GM18520 (cell line): ENCODE measurements around the gene IGF1.

Experiments
- ATAC-seq: cut with Tn5 transposase; IDR thresholded peaks from one replicate; pipeline ENCODE4 v1.9.1; 2021; ENCODE audit not compliant: unreplicated experiment

Gene IGF1

DNA sequence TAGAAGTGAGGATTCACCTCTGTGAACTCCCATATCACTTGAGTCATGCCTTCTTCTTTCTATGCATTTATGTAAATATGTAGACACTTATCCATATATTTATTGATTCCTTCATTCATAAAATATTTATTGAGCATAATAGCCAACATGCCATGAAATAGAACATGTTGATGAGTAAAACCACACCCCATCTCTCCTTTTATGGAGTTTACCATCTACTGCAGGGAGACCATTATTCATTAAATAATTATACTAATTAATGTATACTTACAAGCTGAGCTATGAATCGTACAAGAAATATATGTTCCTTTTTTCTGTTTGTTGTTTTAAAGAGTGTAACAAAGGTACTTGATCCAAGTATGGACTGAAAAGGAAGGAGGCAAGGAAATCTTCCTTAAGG lies 17.4 kb upstream of the IGF1 start:
- ATAC-seq: no peak

DNA sequence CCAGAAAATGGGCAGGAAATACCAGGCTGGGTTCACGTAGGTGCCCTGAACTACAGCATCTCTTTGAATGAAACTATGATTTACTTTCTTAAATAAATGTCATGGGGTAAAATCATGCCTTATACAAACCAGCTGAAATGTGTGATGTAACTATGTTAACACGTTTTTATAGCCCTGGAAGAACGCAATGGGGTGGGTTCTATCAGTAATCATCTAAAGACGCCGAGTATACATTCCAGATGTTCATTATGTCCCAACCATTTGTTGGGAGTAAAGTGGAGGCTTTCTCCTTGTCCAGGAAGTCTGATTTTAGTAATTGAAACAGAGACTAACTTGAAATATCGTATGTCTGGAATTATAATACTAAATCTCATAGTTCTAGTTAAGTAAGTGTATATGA lies 16.2 kb upstream of the IGF1 start:
- ATAC-seq: no peak

DNA sequence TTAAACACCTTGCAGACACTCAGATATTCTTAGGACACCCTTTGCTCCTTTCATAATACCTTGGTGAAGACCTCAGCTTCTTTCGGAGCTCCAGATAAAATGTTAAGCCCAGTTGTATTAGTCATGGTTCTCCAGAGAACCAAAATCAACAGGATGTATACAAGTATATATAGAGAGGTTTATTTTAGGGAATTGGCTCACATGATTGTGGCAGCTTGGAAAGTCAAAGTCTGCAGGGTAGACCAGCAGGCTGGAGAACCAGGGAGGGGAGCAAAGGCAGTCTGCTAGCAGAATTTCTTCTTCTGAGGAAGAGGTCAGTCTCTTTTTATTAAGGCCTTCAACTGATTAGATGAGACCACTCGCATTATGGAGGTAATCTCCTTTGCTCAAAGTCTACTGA lies 6.9 kb upstream of the IGF1 start:
- ATAC-seq: no peak

DNA sequence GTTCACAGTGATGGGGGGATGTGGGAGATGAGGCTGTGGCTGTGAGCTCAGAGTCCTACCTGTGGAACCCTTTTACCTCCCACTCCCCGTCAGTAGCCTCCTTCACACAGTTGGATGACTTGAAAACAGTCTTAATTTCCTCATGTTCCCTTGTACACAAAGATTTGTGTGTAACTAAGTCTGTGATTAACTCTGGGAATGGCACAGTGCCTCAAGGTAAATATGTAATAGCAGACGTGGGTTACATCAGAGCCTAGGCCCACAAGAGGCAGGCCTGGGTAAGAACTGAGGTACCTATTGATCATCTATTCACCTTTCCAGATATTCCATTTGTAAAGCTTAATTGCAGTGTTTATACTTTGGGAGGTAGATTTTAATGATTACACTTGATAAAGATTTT lies 5.8 kb upstream of the IGF1 start:
- ATAC-seq: no peak

DNA sequence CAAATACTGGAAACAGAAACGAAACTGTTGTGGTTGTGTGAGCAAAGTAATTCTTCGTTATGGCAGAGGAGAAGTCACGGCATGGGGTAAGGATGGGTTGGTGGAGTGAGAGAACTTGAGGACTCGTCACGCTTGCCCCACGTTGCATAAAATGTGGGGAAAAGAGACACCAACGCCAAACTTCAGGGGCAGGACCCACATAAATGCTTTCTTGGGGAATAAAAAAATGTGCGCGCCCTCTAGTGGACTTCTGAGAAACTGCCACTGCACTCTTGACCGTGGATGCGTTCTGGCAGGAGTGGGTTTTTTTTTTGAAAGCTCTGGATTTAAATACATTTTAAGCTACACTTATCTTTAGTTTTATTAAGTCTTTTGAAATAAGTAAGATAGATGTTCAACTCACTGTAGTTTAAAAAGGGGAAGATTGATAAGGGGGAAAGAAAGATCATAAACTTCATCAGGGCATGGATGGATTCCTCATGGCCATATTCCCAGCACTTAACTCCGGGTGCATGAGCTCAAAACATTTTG lies 4.1 kb upstream of the IGF1 start:
- peak; percentile 38 for ATAC-seq

DNA sequence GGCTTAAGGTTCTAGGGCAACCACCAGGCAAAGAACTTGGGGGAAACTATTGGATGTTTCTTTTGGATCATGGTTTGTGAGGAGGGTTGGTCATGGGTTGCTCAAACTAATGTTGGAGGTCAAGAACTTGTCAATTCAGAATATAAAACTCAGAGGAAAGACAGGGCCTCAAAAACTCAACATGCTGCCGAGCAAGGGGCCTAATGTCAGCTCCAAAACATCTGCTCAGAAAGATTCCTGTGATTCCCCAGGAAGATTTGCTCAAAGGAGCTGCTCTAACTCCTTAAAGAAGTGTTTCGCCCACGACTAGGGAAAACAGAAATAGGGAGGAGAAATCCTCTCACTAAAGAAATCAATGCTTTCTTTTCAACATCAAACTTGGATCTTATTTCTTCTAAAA lies 3.7 kb upstream of the IGF1 start:
- no peak for ATAC-seq

DNA sequence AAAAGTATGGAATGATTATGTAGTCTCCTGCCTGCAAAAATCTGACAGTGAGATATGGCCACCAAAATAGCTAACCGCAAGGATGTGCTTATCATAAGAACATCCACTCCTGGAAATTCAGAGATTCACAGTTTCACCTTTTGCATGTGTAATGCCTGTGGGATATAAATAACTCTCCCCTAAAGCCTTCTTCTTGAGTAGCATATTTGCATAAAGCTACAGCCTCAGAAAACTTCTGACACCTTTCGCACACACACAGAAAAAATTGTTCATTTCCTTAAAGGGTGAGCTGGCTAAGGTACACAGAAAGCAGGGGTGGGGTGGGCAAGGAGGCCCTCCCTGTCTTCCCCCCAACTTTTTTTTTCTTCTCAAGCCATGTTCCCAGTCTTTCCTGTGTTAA lies 3.1 kb upstream of the IGF1 start:
- peak; percentile 48 for ATAC-seq

DNA sequence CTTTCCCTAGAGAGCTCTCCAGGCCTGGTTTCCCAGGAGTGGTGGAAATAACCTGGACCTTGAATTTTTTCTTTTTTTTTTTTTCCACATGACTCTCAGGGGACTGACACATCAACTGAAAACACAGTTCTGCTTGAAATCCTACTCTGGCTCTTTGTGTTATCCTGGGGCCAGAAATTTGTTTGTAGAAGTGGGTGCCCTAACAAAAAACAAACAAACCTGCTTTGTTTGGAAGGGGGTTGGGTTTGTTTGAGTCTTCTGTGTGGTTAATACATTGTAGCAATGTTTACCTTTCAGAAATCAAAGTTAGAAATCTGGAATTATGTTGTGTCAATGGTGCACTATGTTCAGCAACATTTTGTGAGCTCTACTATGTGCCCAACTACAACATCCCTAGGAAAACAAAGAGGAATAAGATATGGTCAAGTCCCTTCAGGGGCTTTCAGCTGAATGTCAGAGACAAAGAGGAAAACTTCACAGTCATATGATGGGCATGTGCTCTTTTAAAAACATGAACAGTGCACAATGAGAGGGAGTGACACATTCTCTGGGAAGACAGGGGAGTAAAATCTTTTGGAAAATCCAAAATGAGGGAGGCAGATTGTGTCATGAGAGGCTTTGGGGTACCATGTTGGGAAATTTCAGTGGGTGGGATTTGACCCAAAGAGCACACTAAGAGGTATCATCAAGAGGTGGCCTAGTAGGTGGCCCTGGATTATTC lies 1.5 kb upstream of the IGF1 start:
- ATAC-seq: no peak

DNA sequence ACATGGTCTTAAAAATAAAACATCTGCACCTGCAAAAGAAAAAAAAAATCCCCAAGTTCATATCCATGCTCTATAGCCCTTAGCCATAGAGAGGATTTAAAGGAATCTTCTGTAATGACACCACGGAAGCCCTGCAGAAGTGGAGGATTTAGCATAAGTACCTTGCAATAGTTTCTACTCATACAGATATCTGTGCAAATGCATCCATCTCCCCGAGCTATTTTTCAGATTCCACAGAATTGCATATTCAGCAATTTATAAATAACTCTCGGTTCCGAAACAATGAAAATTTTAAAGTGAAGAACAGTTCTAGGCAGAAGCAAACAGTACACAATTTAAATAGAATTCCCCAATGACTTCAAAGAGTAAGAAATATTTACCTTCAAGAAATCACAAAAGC lies 424 bp downstream of the IGF1 start:
- ATAC-seq: no peak

DNA sequence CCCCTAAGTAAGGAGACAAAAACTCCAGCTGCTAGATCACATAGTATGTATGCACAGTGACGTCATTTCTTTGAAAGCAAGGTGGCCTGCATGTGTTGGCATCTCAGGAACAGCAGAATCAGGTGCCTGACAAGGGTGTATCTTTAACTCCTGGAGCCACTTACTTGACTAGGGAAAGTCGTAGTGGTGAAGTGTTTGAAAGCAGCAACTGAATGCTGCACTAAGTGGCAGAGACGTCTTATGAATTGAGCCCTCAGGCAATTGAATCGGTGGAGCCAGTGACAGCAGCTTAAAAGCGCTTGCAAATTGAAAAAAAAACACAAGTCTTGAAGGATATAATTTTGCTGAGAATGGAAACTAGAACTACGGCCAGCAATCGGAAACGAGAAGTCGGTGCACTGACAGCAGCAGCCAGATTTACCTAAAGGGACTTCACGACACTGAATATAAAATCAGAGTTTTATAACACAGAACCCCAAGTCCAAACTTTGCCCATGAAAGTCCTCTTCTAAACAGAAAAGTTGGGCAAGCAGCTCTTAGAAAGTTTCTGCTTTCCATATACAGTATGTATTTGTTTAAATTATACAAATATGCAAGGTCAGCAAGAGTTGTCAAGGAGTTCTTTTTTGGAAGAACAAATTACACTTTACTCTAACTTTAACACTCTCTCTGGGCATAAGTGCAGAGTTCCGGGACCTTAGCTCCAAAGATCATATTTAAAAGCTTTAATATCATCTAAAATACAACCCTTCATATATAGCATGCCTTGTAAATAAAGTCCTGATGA lies 1.1 kb downstream of the IGF1 start:
- ATAC-seq: peak; percentile 21

DNA sequence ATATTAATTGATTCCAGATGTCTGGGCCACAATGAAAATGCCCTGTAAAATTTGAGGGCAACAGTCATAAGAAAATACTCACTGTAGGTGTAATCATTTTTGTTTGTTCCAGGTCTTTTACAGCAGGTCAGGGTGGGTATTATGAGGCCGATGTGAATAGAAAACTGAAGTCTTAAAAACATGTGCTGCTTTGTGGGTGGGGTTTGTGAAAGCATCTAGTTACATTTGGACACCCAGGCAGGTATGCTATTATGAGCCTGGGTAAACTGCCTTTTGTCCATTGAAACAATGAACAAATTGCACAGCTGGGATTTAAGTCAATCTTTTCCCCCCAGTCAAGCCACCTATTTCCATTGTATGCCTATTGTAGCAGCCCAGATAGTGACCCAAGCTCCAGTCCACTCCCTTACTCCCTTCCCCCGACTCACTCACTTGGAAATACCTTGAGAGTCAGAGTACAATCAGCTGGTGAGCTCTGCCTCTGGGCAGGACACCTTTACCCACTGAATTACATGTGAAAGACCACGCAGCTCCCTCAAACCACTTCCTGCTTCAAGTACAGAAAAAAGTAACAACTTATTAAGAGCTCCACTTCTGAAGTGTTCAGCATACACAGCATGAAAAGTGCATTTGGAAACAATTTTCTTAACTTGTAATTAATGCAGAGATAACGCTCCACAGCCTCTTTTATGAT lies 1.8 kb downstream of the IGF1 start:
- ATAC-seq: peak; percentile 58

DNA sequence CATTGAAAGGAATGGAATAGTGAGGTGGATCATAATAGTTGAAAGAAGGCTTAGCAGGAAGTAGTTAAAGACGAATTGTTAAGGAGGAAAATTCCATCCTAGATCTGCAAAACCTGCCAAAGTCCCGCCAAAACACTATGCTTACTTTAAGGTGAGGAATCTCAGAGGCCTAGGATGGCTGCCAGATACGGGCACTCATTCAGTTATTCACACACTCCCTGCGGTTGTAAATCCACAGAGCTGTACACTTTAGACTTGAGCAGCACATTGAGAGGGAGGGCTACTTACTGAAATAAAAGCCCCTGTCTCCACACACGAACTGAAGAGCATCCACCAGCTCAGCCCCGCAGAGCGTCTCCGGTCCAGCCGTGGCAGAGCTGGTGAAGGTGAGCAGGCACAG lies 5.0 kb downstream of the IGF1 start:
- ATAC-seq: no peak

DNA sequence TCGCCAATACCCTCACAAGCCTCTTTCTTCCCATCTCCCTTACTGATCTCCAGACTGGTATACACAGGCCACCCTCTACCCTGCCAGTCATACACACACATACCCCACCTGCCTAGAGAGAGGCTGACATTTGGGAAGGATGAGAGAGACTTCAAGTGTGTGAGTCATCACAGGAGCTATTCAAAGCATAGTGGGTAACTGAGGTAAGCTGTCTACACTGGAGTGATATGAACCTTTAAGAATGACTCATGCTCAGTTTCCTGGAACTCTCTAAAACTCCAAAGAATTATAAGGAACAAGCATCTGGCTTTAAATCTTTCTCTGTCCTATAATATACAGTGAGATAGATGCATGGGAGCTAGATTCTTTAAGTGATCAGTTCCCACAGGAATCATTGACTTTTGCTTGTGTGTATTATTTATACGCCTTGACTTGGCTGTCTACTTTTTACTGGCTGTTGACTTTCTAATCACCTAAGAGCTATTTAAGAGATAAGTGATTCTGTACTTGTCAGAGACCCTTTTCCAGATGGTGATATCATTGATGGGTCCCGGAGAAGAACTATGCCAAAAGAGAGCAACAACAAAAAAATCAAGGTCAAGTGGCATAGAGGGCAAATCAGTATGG lies 5.8 kb downstream of the IGF1 start:
- ATAC-seq: no peak

DNA sequence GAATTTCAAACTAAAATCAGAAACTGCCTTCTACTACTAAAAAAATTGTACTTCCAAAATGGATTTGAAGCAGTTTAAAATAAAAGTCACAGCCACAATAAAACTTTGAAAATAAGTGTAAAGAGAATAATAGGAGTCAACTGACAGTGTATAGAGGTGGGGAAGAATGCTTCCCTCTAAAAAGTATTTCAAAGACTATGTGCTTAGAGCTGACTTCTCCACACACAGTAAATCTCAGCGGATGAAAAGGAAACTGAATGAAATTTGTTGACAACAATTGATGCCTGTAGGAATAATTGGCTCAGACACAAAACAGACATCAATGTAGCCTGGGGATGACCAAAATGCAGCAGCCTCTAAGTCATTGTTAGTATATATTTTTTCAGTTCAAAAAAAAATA lies 7.9 kb downstream of the IGF1 start:
- ATAC-seq: no peak

DNA sequence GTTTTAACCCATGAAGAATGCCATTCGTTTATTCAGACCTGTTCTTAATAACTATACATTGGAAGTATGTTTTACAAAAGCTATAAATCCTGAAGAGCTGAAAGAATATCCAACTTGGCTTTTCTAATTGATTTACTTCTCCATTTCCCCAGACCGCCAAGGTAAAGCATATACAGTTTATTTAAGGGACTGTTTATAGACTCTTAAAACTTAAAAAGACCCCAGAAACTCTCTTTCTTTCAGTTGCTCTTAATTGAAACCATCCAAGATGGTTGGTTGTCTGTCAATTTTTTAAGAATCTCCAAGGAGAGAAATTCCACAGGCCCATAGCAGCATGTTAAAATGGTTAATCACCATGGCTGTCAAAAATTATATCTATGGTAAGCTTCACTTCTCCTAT lies 8.8 kb downstream of the IGF1 start:
- no peak for ATAC-seq

DNA sequence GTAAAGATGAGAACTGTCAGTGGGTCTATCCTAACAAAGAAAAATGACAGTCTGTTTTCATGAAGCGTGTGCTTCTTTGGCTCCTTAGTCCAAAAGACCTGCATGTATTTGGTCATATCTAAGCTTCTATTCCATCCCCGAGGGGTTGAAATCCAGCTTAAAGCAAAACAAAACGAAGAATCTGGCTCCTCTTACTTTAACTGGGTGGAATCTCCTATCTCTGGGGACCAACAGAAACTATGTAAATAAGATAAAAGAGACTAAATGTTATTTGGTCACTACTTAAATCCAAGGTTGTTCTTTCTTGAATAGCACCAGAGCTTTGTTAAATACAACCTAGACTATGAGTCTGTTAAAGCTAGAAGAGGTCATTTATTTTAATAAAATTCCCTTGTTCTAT lies 9.4 kb downstream of the IGF1 start:
- no peak for ATAC-seq

DNA sequence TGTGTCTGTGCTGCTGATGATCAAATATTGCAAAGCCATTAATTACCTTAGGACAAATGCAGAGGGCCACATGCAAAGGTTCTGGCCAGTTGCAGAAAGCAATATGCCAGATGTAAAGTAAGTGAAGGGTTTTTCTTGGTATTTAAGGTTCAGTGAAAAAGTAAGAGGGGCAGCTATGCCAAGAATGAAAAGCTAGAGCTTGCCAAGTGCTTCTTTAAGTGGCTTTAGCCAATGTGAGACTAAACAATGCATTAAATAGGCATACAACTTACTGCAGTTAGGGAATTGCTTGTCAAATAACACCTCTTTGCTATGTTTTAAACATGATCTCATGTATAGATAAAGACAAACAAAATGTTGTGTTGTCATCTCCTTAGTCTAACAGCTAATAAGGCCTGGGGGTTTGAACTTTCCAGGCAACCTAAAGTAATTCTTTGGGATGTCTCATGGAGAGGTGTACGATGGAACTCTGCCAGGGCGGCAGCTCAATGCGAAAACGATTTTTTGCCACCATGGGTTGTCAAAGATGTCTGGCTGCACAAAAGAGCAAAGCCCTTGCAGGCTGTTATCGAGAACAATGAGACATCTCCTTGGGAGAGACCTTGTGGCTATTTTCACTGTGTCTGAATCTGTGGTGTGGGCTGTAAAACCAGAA lies 12.0 kb downstream of the IGF1 start:
- no peak for ATAC-seq

DNA sequence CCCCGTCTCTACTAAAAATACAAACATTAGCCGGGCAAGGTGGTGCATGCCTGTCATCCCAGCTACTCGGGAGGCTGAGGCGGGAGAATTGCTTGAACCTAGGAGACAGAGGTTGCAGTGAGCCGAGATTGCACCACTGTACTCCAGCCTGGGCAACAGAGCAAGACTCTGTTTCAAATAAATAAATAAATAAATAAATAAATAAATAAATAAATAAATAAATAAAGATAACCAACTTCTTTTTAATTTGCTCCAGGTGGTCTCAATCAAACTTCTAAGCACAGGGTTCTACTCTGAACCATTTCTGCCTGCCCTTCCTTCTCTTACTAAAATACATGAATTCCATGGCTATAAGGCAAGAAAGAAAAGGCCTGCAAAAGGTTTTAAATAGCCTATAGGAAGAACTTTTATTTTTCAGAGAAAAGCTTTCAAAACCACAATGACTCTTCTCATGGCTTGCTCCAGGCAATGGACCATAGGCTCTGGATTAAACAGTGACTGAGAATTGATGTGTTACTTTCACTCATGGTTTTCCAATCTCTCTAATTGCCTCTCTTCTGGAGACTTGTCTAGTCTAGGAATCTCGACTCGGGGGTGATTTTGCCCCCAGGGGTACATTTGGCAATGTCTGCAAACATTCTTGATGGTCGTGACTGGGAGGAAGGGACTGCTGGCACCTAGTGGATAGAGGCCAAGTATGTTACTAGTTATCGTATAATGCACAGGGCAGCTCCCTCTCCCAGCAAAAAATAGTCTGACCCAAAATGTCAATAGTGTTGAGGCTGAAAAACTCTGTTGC lies 14.4 kb downstream of the IGF1 start:
- ATAC-seq: no peak

DNA sequence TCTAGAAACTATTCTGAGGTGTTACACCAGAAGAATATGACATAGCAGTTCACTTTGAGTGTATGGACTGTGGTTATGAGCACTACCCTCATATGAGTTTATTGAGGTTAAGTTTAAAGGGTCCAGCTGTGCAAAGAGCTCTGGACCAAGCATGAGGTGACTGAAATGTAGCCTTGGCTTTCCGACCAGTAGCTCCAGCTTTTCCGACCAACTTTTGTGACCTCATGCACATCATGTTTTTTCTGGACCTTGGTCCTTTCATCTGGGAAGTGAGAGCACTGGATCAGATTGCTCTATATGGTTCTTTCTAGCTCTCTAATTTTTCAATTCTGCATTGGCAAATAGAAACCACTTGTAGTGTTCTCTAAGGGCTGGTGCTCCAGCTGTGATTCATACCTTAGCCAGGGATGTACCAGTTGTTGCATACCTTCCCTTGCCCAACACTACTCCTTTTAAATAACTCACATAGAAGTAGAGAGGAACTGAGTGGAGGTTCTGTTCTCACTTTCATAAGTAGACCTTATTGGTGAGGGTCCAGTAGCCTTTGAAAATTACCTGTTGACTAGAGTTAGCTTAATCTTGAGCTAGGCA lies 16.6 kb downstream of the IGF1 start:
- no peak for ATAC-seq
